Right lobe of liver (tissue), 6 donors: Measurements from ENCODE around the gene ZFYVE9. TPM values are rescaled to one million over a fixed set of nuclear protein-coding genes. Genes with fewer than 3 reads are reported as not detected.
"Not testable (repeated sequence)": the region's sequence is repeated elsewhere in the genome, so short reads cannot be mapped to it uniquely, and the experiment has no call there.

ENCODE experiments used
- ATAC-seq, 4 donors: fragments of 200-7000 bp; cut with Tn5 transposase; one replicate each; pipeline ENCODE4 v1.9.1; 2020; ENCODE audit warnings: mild to moderate bottlenecking in 4 of 4, moderate library complexity in 4 of 4
- DNase-seq, 3 donors: peaks; one replicate each; pipeline ENCODE4 v3.0.0-alpha.2; 2020
- H3K27ac ChIP-seq, 3 donors: fragments of 200-600 bp; one replicate each; pipeline ENCODE4 v1.8.0; 2022
- H3K27me3 ChIP-seq, 2 donors: fragments of 200-600 bp; one replicate each; pipeline ENCODE4 v1.8.0; 2022
- H3K36me3 ChIP-seq, 4 donors: fragments of 200-600 bp; sonication (generic) in 1 of 4; one replicate each; pipeline versions ENCODE4 v1.5.1 to v1.8.0; 2017 to 2022; ENCODE audit warnings: control low read depth in 1 of 4
- H3K4me1 ChIP-seq, 4 donors: fragments of 200-600 bp; sonication (generic) in 1 of 4; one replicate each; pipeline versions ENCODE4 v1.5.1 to v1.8.0; 2017 to 2022; ENCODE audit warnings: control low read depth in 1 of 4
- H3K4me3 ChIP-seq, 3 donors: fragments of 200-600 bp; one replicate each; pipeline ENCODE4 v1.8.0; 2022
- H3K9me3 ChIP-seq, 4 donors: fragments of 200-600 bp; sonication (generic) in 1 of 4; one replicate each; pipeline versions ENCODE4 v1.5.1 to v1.8.0; 2017 to 2022; ENCODE audit warnings: control low read depth in 1 of 4
- CTCF ChIP-seq, 4 donors: fragments of 200-600 bp in 3 of 4; fragments of 450-650 bp in 1 of 4; IDR thresholded peaks; one replicate each; pipeline versions ENCODE4 v1.5.1 to v1.8.0; 2016 to 2022; ENCODE audit warnings: antibody characterized with exemption in 4 of 4, mild to moderate bottlenecking in 2 of 4
- POLR2A ChIP-seq: fragments of 450-650 bp; IDR thresholded peaks from one replicate; pipeline ENCODE4 v1.6.1; 2017; ENCODE audit warnings: antibody characterized with exemption, mild to moderate bottlenecking
- WGBS: methylation state at CpG from one replicate; pipeline ENCODE4 v1.1.6; 2018; ENCODE audit warnings: low coverage, low lambda C conversion rate; ENCODE audit not compliant: insufficient coverage; ENCODE audit errors: missing lambda C conversion rate; 5-methylcytosine and 5-hydroxymethylcytosine counted together
- intact Hi-C, 2 donors: fragments of 100-400 bp; cut with DNase I; formaldehyde crosslinking; loops; one replicate each; pipeline versions ENCODE4 v1.11.2 to v1.14.1; 2022
- total RNA-seq, 6 experiments: library from RNA; depleted of rRNA in 2 of 6; stranded (reverse); fragments of >200 nt in 2 of 6; fragmentation: NEBNext Ultra II Directional in 3 of 6; extraction: Animal tissue kit (Norgen Biotek cat#: 25700) in 3 of 6; gene quantifications; one replicate each; pipeline versions ENCODE4 v1.1.0 to v1.2.4, GENCODE V29; 2016 to 2023
- donor health status: DM: no; HTN: yes; CAD: no.
- donor health status: DM: no; HTN: no; CAD: no.
- donor health status: DM: no; HTN: no; CAD: no.
- donor health status: DM: no; HTN: yes; CAD: no.
- donor health status: DM: no; HTN: yes; CAD: no.

Gene ZFYVE9
- total RNA-seq, 6 experiments from 2014 or later, result 9.6 to 15.6 (median 12.3) TPM

DNA sequence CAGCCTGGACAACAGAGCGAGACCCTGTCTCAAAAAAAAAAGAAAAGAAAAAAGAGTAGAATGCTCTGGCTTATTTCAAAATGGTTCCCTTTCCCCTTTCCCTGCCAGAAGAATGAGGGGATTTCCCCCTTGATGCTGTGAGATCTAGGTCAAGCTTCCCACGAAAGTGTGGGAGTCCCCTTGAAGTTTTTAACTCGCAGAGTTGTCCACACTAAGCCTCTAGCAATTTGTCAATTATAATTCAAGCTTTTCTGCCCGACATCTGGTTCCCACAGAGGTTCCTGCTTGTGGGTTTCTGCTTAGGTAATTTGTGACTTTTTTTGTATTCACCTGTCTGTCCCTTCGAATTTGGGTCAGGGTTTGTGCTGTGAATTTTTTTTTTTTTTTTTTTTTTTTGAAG is 62.8 kb downstream of the ZFYVE9 start:
- ATAC-seq, result no peak
- Histone ChIP-seq H3K9me3 (no peaks in the 10 kb centered on the region), H3K4me3 (no peak overlapping the region), H3K36me3 (no peaks in the 10 kb centered on the region), H3K27me3 (no peaks in the 10 kb centered on the region), H3K4me1 (no peaks in the 10 kb centered on the region), H3K27ac (no peak overlapping the region)
- WGBS, result 48% methylated on average over 5 of the region's 5 CpGs
- no peak for TF ChIP-seq POLR2A
- TF ChIP-seq CTCF (IDR thresholded peaks at IDR 0.05), result no peak
- intact Hi-C loops, result no loop called here
- no peak for DNase-seq

DNA sequence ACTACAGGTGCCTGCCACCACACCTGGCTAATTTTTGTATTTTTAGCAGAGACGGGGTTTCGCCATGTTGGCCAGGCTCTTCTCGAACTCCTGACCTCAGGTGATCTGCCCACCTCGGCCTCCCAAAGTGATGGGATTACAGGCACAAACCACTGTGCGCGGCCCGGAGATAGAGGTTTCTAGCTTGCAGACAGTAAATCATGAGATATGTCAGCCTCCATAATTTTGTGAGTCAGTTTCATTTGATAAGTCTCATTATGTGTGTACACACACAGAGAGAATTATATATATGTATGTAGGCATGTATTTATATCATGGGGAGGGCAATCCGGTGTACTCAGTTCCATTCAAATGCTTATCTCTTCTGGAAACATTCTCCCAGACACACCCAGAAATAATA is 64.8 kb downstream of the ZFYVE9 start:
- H3K4me1 ChIP-seq, H3K4me3 ChIP-seq, H3K27ac ChIP-seq, H3K27me3 ChIP-seq, H3K9me3 ChIP-seq, H3K36me3 ChIP-seq, DNase-seq, intact Hi-C loops, ATAC-seq: not testable (repeated sequence)
- 93% methylated on average over 8 of the region's 8 CpGs for WGBS

DNA sequence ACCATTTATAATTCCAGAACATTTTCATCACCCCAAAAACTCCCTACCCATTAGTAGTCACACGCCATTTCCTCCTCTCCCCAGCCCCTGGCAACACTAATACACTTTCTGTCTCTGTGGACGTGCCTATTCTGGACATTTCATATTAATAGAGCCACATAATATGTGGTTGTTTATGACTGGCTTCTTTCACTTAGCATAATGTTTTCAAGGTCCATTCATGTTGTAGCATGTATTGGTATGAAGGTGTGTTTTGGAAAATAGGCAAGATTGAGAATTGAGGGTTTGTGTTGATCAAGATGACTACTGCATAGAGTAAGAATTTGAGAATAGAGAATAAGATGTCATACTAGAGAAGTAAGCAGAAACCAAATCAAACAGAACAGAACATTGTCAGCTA is 67.5 kb downstream of the ZFYVE9 start:
- no peak for TF ChIP-seq CTCF (IDR thresholded peaks at IDR 0.05)
- TF ChIP-seq POLR2A, result no peak
- H3K36me3 ChIP-seq, result no peaks in the 10 kb centered on the region
- no peak for ATAC-seq
- H3K27ac ChIP-seq, result no peak overlapping the region
- H3K4me1 ChIP-seq, result no peaks in the 10 kb centered on the region
- no peak overlapping the region for H3K4me3 ChIP-seq
- WGBS, result 96% methylated on average over 2 of the region's 2 CpGs
- intact Hi-C loops, result no loop called here
- no peak for DNase-seq
- H3K9me3 ChIP-seq, result no peaks in the 10 kb centered on the region
- H3K27me3 ChIP-seq, result no peaks in the 10 kb centered on the region

- no peak for ATAC-seq
- Histone ChIP-seq H3K4me3 (no peak overlapping the region), H3K36me3 (no peaks in the 10 kb centered on the region), H3K4me1 (no peaks in the 10 kb centered on the region), H3K27me3 (no peaks in the 10 kb centered on the region), H3K9me3 (no peaks in the 10 kb centered on the region), H3K27ac (no peak overlapping the region)
- WGBS, result 93% methylated on average over 3 of the region's 3 CpGs
- DNase-seq, result no peak
- intact Hi-C loops, result no loop called here
- TF ChIP-seq POLR2A (no peak), CTCF (IDR thresholded peaks at IDR 0.05) (no peak)
Observed at GRCh38 chr1:52210044-52210443, 68.2 kb downstream of the ZFYVE9 start.

DNA sequence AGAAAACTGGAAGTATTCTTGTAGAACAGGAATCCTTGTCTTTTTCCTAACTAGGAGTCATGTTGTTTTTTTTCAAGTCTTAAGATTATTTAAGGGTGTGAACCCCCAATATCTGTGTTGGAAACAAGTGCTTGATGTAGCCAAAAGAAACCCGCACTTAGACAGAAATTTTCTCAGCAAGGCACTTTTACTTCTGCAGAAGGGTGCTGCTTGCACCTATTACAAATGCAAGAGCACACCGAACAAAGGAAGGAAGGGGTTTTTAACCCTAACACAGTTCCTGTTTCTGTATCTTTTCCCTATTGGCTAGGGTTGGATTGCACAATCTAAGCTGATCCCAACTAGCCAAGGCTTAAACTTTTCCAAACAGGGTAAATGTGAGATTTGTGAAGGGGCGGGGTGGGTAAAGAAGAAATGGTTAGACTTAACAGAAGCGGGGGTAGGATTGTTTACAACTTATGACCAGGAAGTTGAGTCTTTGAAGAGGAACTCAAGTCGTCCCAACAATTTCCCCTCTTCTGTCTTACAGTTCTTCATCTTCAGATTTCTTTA is 75.1 kb downstream of the ZFYVE9 start:
- intact Hi-C loops, result no loop called here
- Histone ChIP-seq H3K4me1 (no peaks in the 10 kb centered on the region), H3K4me3 (no peak overlapping the region), H3K27ac (no peak overlapping the region), H3K9me3 (peaks cover 0 to 11% (median 2%) of the 10 kb centered on the region in 4 donors), H3K27me3 (no peaks in the 10 kb centered on the region), H3K36me3 (no peaks in the 10 kb centered on the region)
- TF ChIP-seq CTCF (IDR thresholded peaks at IDR 0.05) (no peak), POLR2A (no peak)
- WGBS, result 90% methylated on average over 4 of the region's 5 CpGs
- no peak for DNase-seq
- ATAC-seq, result no peak
